ENCODE data around the gene GALNT15. TPM values are rescaled to one million over a fixed set of nuclear protein-coding genes. Genes with fewer than 3 reads are reported as not detected.

Gene GALNT15
- polyA plus RNA-seq, 1 experiment = 5.4 TPM

- ChIA-PET POLR2A (no interaction called here), CTCF (interaction anchor here (0.7 to 8.4 kb wide), 9 partner anchors 11 to 555 kb away, joined by 3 to 83 read pairs (median 5); no protein-coding TSS in a partner anchor)
- DNase-seq (ENCODE audit: low read depth) = no peak
These were observed 6.3 kb downstream of the GALNT15 start for GRCh38 chr3:16180737-16181134.

GRCh38 chr3:16181361-16181760 is 6.9 kb downstream of the GALNT15 start:
- ChIA-PET POLR2A (no interaction called here), CTCF (interaction anchor here (1.0 to 8.4 kb wide), 7 partner anchors 10 to 135 kb away, joined by 4 to 83 read pairs (median 5); no protein-coding TSS in a partner anchor)
- Histone ChIP-seq H3K36me3 (ENCODE audit: control insufficient read depth, insufficient read depth, low read length) (no peaks in the 10 kb centered on the region), H3K27me3 (ENCODE audit: control insufficient read depth, insufficient read depth, low read length) (no peaks in the 10 kb centered on the region), H3K4me3 (ENCODE audit: low read depth, low read length) (no peak overlapping the region)
- no peak for DNase-seq (ENCODE audit: low read depth)
- TF ChIP-seq CTCF (IDR thresholded peaks at IDR 0.05; ENCODE audit: insufficient read depth, low read depth, low read length) = no peak

More at GRCh38 chr3:16180737-16181134, 6.3 kb downstream of the GALNT15 start:
- Histone ChIP-seq H3K27me3 (ENCODE audit: control insufficient read depth, insufficient read depth, low read length) (no peaks in the 10 kb centered on the region), H3K4me3 (ENCODE audit: low read depth, low read length) (no peak overlapping the region), H3K36me3 (ENCODE audit: control insufficient read depth, insufficient read depth, low read length) (no peaks in the 10 kb centered on the region)
- no peak for TF ChIP-seq CTCF (IDR thresholded peaks at IDR 0.05; ENCODE audit: insufficient read depth, low read depth, low read length)

GRCh38 chr3:16182183-16182582 is 7.7 kb downstream of the GALNT15 start:
- no peak for DNase-seq (ENCODE audit: low read depth)
- Histone ChIP-seq H3K36me3 (ENCODE audit: control insufficient read depth, insufficient read depth, low read length) (no peaks in the 10 kb centered on the region), H3K4me3 (ENCODE audit: low read depth, low read length) (no peak overlapping the region), H3K27me3 (ENCODE audit: control insufficient read depth, insufficient read depth, low read length) (no peaks in the 10 kb centered on the region)
- ChIA-PET POLR2A (no interaction called here), CTCF (interaction anchor here (1.1 to 4.8 kb wide), 6 partner anchors 9 to 132 kb away, joined by 3 to 34 read pairs (median 4); no protein-coding TSS in a partner anchor)
- TF ChIP-seq CTCF (IDR thresholded peaks at IDR 0.05; ENCODE audit: insufficient read depth, low read depth, low read length) = no peak

- H3K4me3 ChIP-seq (ENCODE audit: low read depth, low read length) = no peak overlapping the region
- ChIA-PET CTCF (interaction anchor here (1.1 to 4.8 kb wide), 4 partner anchors 62 to 133 kb away, joined by 3 to 34 read pairs (median 4); no protein-coding TSS in a partner anchor), POLR2A (no interaction called here)
- H3K36me3 ChIP-seq (ENCODE audit: control insufficient read depth, insufficient read depth, low read length) = no peaks in the 10 kb centered on the region
- no peak for DNase-seq (ENCODE audit: low read depth)
- TF ChIP-seq CTCF (IDR thresholded peaks at IDR 0.05; ENCODE audit: insufficient read depth, low read depth, low read length) = no peak
- H3K27me3 ChIP-seq (ENCODE audit: control insufficient read depth, insufficient read depth, low read length) = no peaks in the 10 kb centered on the region
These were observed 8.1 kb downstream of the GALNT15 start for GRCh38 chr3:16182612-16183011.

- TF ChIP-seq CTCF (IDR thresholded peaks at IDR 0.05; ENCODE audit: insufficient read depth, low read depth, low read length) = no peak
- Histone ChIP-seq H3K4me3 (ENCODE audit: low read depth, low read length) (no peak overlapping the region), H3K36me3 (ENCODE audit: control insufficient read depth, insufficient read depth, low read length) (no peaks in the 10 kb centered on the region), H3K27me3 (ENCODE audit: control insufficient read depth, insufficient read depth, low read length) (no peaks in the 10 kb centered on the region)
- DNase-seq (ENCODE audit: low read depth) = no peak
- ChIA-PET POLR2A (no interaction called here), CTCF (interaction anchor here (1.0 to 4.8 kb wide), 4 partner anchors 61 to 133 kb away, joined by 3 to 34 read pairs (median 3); no protein-coding TSS in a partner anchor)
These were observed 8.6 kb downstream of the GALNT15 start for GRCh38 chr3:16183082-16183481.

Data from BJ (cell line).